Measurements from ENCODE around the gene TGM3. TPM values are rescaled to one million over a fixed set of nuclear protein-coding genes. Genes with fewer than 3 reads are reported as not detected.
A peak's percentile ranks its signal among the peaks of the same experiment; 100 is the strongest.

TGM3 gene
- total RNA-seq, 2 donors from 2014 or later = not detected

GRCh38 chr20:2303673-2304072, 7.9 kb downstream of the TGM3 start:
- Mint-ChIP-seq H3K4me3 (no peak overlapping the region), H3K27me3 (peaks cover 14 to 16% of the 10 kb centered on the region in 2 donors), H3K9me3 (no peaks in the 10 kb centered on the region), H3K27ac (no peak overlapping the region), H3K36me3 (no peaks in the 10 kb centered on the region), H3K4me1 (ENCODE audit: low read depth in 2 of 2) (peaks cover 0 to 3% of the 10 kb centered on the region in 2 donors)
- no peak for DNase-seq (ENCODE audit: low spot score)
- ATAC-seq = no peak

DNA sequence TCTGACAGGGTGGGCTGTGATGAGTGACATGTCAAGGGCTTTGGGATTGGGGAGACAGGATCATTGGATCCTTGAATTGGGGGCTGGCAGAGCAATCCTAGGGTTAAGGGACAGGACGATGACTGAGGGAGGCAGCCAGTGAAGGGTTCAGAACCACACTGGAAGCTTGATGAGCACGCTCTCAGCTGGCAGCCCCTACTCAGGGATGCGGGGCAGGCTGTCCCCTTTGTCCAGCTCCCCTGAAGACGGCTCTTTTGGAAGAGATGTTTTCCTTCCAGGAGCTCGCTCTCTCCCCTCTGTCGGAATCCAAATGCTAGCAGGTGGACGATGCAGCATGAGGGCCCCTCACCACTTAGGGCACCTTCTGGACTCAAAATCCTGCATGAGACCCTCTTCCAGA, 8.4 kb downstream of the TGM3 start:
- no peak overlapping the region for H3K27ac Mint-ChIP-seq
- no peak for ATAC-seq
- H3K4me1 Mint-ChIP-seq (ENCODE audit: low read depth in 2 of 2) = peaks cover 0 to 3% of the 10 kb centered on the region in 2 donors
- H3K9me3 Mint-ChIP-seq = no peaks in the 10 kb centered on the region
- no peaks in the 10 kb centered on the region for H3K36me3 Mint-ChIP-seq
- H3K27me3 Mint-ChIP-seq = peaks cover 9 to 16% of the 10 kb centered on the region in 2 donors
- H3K4me3 Mint-ChIP-seq = no peak overlapping the region
- no peak for DNase-seq (ENCODE audit: low spot score)

DNA sequence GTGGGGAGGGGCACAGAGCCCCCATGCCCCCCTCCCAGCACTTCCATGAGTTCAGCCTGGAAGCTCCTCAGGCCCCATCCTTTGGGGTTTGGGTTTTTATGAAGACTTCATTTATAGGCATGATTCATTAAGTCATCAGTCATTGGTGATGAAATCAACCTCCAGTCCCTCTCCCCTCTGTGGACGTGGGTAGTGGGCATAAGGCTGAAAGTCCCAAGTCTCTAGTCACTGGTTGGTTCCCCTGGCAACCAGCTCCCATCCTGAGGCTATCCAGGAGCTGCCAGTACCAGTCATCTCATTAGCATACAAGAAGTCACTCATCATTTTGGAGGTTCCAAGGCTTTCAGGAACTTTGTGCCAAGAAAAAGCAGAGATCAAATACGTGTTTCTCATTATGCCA, 9.2 kb downstream of the TGM3 start:
- peaks cover 0 to 3% of the 10 kb centered on the region in 2 donors for H3K4me1 Mint-ChIP-seq (ENCODE audit: low read depth in 2 of 2)
- peaks cover 7 to 16% of the 10 kb centered on the region in 2 donors for H3K27me3 Mint-ChIP-seq
- H3K36me3 Mint-ChIP-seq = no peaks in the 10 kb centered on the region
- no peak overlapping the region for H3K27ac Mint-ChIP-seq
- no peak for ATAC-seq
- DNase-seq (ENCODE audit: low spot score) = no peak
- H3K4me3 Mint-ChIP-seq = no peak overlapping the region
- H3K9me3 Mint-ChIP-seq = no peaks in the 10 kb centered on the region

GRCh38 chr20:2305479-2305878, 9.7 kb downstream of the TGM3 start:
- Mint-ChIP-seq H3K4me3 (no peak overlapping the region), H3K27ac (no peak overlapping the region), H3K4me1 (ENCODE audit: low read depth in 2 of 2) (peaks cover 0 to 3% of the 10 kb centered on the region in 2 donors), H3K27me3 (peaks cover 7 to 16% of the 10 kb centered on the region in 2 donors), H3K36me3 (no peaks in the 10 kb centered on the region), H3K9me3 (no peaks in the 10 kb centered on the region)
- DNase-seq (ENCODE audit: low spot score) = no peak
- ATAC-seq = no peak

DNA sequence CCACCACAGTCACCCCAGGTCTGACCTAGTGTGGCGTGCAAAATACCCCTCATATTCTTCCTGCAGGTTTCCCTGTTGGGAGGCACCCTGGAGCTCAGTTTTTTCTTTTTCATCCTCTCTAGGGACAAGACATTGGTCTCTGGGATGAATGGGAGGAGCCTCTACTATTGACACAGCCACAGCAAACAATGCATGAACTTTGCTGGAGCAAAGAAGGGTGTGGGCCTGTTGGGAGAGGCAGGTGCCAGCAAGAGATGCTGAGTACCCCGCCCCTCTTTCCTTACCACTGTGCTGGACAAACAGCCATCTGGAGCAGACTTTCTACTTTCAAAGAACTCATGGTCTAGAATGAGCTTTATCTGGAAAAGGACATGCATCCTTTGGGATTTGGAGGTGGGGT, 10.1 kb downstream of the TGM3 start:
- Mint-ChIP-seq H3K4me3 (no peak overlapping the region), H3K27ac (no peak overlapping the region), H3K9me3 (no peaks in the 10 kb centered on the region), H3K4me1 (ENCODE audit: low read depth in 2 of 2) (peaks cover 0 to 1% of the 10 kb centered on the region in 2 donors), H3K36me3 (no peaks in the 10 kb centered on the region), H3K27me3 (peaks cover 7 to 17% of the 10 kb centered on the region in 2 donors)
- DNase-seq (ENCODE audit: low spot score) = no peak
- ATAC-seq = no peak

GRCh38 chr20:2307136-2307535, 11.3 kb downstream of the TGM3 start:
- no peak overlapping the region for H3K27ac Mint-ChIP-seq
- peaks cover 7 to 16% of the 10 kb centered on the region in 2 donors for H3K27me3 Mint-ChIP-seq
- no peaks in the 10 kb centered on the region for H3K36me3 Mint-ChIP-seq
- H3K4me1 Mint-ChIP-seq (ENCODE audit: low read depth in 2 of 2) = no peaks in the 10 kb centered on the region
- H3K9me3 Mint-ChIP-seq = no peaks in the 10 kb centered on the region
- H3K4me3 Mint-ChIP-seq = no peak overlapping the region
- ATAC-seq (no peak), DNase-seq (ENCODE audit: low spot score) (no peak)

DNA sequence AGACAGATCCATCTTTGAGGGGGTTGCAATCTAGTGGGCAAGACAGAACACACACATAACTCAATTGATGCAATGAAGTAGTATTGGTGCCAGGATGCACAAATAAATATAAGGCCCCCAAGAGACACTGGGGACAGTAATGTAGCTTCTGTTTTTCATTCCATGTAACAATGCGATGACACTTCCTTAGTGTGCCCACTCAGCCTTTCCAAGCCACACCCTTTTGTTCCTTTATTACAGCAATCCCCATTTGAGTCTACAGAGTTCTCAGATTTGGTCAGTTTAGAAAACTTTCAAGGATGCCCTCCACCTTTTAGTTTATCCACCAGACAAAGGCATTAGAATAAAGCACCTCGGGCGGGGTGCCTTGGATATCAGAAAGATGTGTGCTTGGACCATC, 15.5 kb downstream of the TGM3 start:
- H3K4me1 Mint-ChIP-seq (ENCODE audit: low read depth in 2 of 2) = no peaks in the 10 kb centered on the region
- DNase-seq (ENCODE audit: low spot score) = no peak
- no peak overlapping the region for H3K4me3 Mint-ChIP-seq
- peaks cover 7 to 8% of the 10 kb centered on the region in 2 donors for H3K27me3 Mint-ChIP-seq
- H3K36me3 Mint-ChIP-seq = no peaks in the 10 kb centered on the region
- H3K9me3 Mint-ChIP-seq = no peaks in the 10 kb centered on the region
- ATAC-seq = no peak
- no peak overlapping the region for H3K27ac Mint-ChIP-seq

DNA sequence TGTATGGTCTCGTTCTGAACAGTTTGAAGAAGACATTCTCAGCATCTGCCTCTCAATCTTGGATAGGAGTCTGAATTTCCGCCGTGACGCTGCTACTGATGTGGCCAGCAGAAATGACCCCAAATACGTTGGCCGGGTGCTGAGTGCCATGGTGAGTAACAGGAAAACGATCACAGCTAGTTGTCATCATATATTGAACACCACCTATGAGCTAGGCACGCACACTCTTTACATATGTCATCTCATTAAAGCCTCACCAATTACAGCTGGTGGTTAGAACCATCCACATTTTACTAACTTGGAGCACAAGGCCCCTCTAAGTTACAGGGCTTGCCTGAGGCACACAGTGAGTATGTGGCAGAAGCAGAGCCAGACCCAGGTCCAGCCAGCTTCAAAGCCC, 17.1 kb downstream of the TGM3 start:
- DNase-seq (ENCODE audit: low spot score) (no peak), ATAC-seq (no peak)
- H3K4me3 Mint-ChIP-seq = no peak overlapping the region
- no peaks in the 10 kb centered on the region for H3K36me3 Mint-ChIP-seq
- H3K4me1 Mint-ChIP-seq (ENCODE audit: low read depth in 2 of 2) = no peaks in the 10 kb centered on the region
- H3K27me3 Mint-ChIP-seq = peaks cover 0 to 4% of the 10 kb centered on the region in 2 donors
- no peaks in the 10 kb centered on the region for H3K9me3 Mint-ChIP-seq
- no peak overlapping the region for H3K27ac Mint-ChIP-seq

DNA sequence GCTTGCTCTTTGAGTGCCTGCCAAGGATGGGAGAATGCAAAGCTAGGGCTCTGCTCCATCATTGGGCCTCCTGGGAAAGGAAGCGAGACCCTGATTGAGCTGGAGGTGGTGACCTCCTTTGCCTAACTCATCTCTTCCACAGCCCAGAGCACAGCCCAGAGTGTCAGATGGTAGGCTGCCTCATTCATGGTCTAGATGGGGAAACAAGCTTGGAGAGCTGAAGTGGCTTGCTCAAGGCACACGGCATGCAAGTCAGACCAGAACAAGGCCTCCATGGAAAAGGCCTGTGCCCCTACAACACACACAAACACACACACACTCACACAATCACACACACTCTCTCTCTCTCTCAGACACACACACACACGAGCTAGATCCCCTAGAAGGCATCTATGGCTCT, 17.5 kb downstream of the TGM3 start:
- Mint-ChIP-seq H3K27ac (no peak overlapping the region), H3K36me3 (no peaks in the 10 kb centered on the region), H3K4me3 (no peak overlapping the region), H3K4me1 (ENCODE audit: low read depth in 2 of 2) (no peaks in the 10 kb centered on the region), H3K9me3 (no peaks in the 10 kb centered on the region), H3K27me3 (peaks cover 0 to 4% of the 10 kb centered on the region in 2 donors)
- DNase-seq (ENCODE audit: low spot score) (no peak), ATAC-seq (no peak)

- Mint-ChIP-seq H3K4me1 (ENCODE audit: low read depth in 2 of 2) (no peaks in the 10 kb centered on the region), H3K27me3 (peaks cover 5 to 8% of the 10 kb centered on the region in 2 donors), H3K36me3 (no peaks in the 10 kb centered on the region), H3K4me3 (no peak overlapping the region), H3K9me3 (no peaks in the 10 kb centered on the region), H3K27ac (no peak overlapping the region)
- peak; percentile 15 to 25 for ATAC-seq
- no peak for DNase-seq (ENCODE audit: low spot score)
Observed at GRCh38 chr20:2314759-2315439, 19.1 kb downstream of the TGM3 start.

DNA sequence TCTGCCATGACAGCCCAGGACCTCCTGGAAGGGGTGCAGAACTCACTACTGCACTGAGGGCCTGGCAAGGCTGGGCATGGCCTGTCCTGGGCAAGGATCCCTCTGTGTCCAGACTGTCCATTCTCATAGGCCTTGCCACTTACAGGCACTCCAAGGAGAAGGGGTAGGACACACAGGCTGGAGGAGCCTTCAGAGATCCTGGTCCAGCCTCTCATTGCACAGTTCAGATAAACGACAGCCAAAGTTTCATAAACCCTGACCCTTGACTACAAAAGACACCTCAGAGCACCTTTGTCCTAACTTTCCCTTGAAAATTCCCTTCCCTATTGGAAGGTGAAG, 19.6 kb downstream of the TGM3 start:
- H3K9me3 Mint-ChIP-seq = no peaks in the 10 kb centered on the region
- H3K27me3 Mint-ChIP-seq = peaks cover 5 to 8% of the 10 kb centered on the region in 2 donors
- H3K4me3 Mint-ChIP-seq = no peak overlapping the region
- no peaks in the 10 kb centered on the region for H3K4me1 Mint-ChIP-seq (ENCODE audit: low read depth in 2 of 2)
- no peak overlapping the region for H3K27ac Mint-ChIP-seq
- no peak for DNase-seq (ENCODE audit: low spot score)
- no peaks in the 10 kb centered on the region for H3K36me3 Mint-ChIP-seq
- ATAC-seq = peak; percentile 18 to 43

GRCh38 chr20:2316847-2317495, 21.2 kb downstream of the TGM3 start:
- no peak overlapping the region for H3K27ac Mint-ChIP-seq
- no peaks in the 10 kb centered on the region for H3K4me1 Mint-ChIP-seq (ENCODE audit: low read depth in 2 of 2)
- no peaks in the 10 kb centered on the region for H3K9me3 Mint-ChIP-seq
- DNase-seq (ENCODE audit: low spot score) (no peak), ATAC-seq (peak in 1 of 2 donors; percentile 21)
- H3K4me3 Mint-ChIP-seq = no peak overlapping the region
- peaks cover 6 to 9% of the 10 kb centered on the region in 2 donors for H3K27me3 Mint-ChIP-seq
- H3K36me3 Mint-ChIP-seq = no peaks in the 10 kb centered on the region

DNA sequence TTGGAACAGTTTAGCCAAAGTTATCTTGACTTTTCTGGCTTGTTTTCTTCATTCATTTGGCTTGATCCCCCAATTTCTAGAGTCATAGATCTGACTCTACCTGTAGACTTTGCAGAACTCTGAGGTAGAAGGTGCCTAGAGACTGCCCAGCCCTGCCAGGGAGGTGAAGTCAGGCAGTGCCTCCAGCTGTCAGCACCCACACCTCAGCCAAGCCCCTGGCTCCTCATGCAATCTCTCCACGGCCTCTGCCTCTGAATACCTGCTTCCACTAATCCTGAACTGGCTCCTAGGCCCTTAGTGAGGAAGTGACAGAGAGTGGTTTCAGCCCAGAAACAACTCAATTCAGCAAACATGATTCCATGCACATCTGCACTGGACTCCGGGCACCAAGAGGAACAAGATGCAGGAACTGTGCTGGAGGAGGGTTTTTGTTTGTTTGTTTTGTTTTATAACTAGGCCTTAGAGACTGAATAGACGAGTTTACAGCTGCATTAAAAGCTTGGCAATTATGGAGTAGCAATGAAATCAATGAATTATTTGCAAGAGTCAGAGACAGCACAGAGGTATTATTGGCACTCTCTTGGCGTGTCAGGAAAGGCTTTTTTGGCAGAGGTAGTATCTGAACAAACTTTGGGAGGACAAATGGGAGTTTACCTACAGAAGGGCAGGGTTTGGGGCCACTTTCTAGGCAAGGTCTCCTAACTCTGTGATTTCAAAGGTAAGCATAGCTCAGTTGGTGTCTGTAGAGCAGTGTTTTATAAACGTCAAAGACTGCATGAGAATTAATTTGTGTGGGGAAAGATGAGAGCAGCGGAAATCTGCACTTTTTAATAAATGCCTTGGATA, 25.2 kb downstream of the TGM3 start:
- no peak for ATAC-seq
- no peaks in the 10 kb centered on the region for H3K9me3 Mint-ChIP-seq
- peaks cover 28 to 36% of the 10 kb centered on the region in 2 donors for H3K27me3 Mint-ChIP-seq
- H3K4me3 Mint-ChIP-seq = no peak overlapping the region
- no peaks in the 10 kb centered on the region for H3K4me1 Mint-ChIP-seq (ENCODE audit: low read depth in 2 of 2)
- no peak for DNase-seq (ENCODE audit: low spot score)
- H3K27ac Mint-ChIP-seq = no peak overlapping the region
- H3K36me3 Mint-ChIP-seq = no peaks in the 10 kb centered on the region

- no peak overlapping the region for H3K27ac Mint-ChIP-seq
- H3K9me3 Mint-ChIP-seq = no peaks in the 10 kb centered on the region
- no peaks in the 10 kb centered on the region for H3K4me1 Mint-ChIP-seq (ENCODE audit: low read depth in 2 of 2)
- no peak for DNase-seq (ENCODE audit: low spot score)
- H3K27me3 Mint-ChIP-seq = peaks cover 32 to 36% of the 10 kb centered on the region in 2 donors
- ATAC-seq = no peak
- H3K36me3 Mint-ChIP-seq = no peaks in the 10 kb centered on the region
- H3K4me3 Mint-ChIP-seq = no peak overlapping the region
Observed at GRCh38 chr20:2323051-2323450, 27.2 kb downstream of the TGM3 start.

Measured in natural killer cell treated with Interleukin-12 subunit alpha and Interleukin-12 subunit beta and Interleukin-15 and Interleukin-18, amount 100 ng/mL, for 72 hours (primary cell).